Measurements from ENCODE around the gene SNCAIP.

Gene SNCAIP

DNA sequence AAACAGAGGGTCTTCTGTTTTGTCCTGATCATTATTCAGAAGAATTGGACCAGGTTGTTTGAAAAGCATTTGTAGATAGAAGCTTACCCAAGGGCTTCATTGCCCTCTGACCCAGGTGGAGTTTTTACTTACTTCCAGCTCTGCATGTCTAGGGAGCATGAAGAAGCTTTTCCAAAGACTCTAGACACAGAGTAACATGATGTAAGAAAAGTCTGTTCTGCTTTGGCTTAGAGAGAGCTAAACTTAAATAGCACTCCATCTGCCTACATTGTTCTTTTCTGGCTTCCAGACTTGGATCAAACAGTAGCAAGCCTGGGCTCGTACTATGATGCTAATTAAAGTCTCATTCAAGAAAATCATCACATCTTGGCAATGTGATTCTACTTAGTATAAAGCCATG, 112.1 kb downstream of the SNCAIP start:
- DNase-seq: no peak
- Histone ChIP-seq H3K4ac (ENCODE audit: low read depth, low read length) (no peak overlapping the region), H2BK15ac (replicated peaks; ENCODE audit: low read depth) (no peak overlapping the region), H3K56ac (ENCODE audit: low read length) (no peak overlapping the region), H2BK120ac (ENCODE audit: low read depth, low read length) (no peak overlapping the region), H4K8ac (ENCODE audit: low read depth, low read length) (no peak overlapping the region), H3K4me3 (ENCODE audit: low read length) (no peak overlapping the region), H3K23ac (ENCODE audit: low read length) (no peak overlapping the region), H3K79me2 (ENCODE audit: control insufficient read depth, insufficient read depth, low read length) (no peaks in the 10 kb centered on the region), H3K27me3 (ENCODE audit: insufficient read depth, low read length, poor library complexity) (no peaks in the 10 kb centered on the region), H3K79me1 (ENCODE audit: low read length) (no peaks in the 10 kb centered on the region), H3K36me3 (ENCODE audit: control insufficient read depth, insufficient read depth, low read length) (no peaks in the 10 kb centered on the region), H3K27ac (ENCODE audit: low read depth, low read length) (no peak overlapping the region), H3K9ac (ENCODE audit: low read length) (no peak overlapping the region), H3K4me1 (ENCODE audit: control insufficient read depth, low read depth, low read length) (no peaks in the 10 kb centered on the region), H3K4me2 (ENCODE audit: low read length) (no peak overlapping the region), H2AK5ac (ENCODE audit: low read length) (no peak overlapping the region), H4K5ac (ENCODE audit: low read length) (no peak overlapping the region), H3K18ac (ENCODE audit: low read length) (no peak overlapping the region), H2BK5ac (ENCODE audit: low read length) (no peak overlapping the region)
- WGBS (ENCODE audit: extremely low coverage, insufficient coverage, low lambda C conversion rate): no CpG with 5 or more reads among the region's 1 CpG

DNA sequence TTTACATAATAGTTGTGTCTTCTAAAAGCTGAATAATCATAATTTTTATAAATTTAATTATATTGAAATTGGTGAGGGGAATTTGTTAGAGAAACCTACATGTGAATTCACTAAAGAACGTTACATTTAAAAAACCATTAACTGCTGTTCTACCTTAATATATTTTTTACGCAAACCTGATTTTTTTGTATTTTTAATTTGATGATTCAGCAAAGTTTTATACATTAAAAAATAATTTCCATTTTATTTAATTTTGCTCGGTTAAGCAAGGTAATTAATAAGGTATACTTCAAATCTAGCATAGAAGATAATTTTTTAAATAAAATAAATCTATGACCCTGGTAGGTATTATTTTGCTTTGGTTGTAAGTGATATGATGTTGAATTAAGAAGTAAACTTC, 114.3 kb downstream of the SNCAIP start:
- Histone ChIP-seq H4K5ac (ENCODE audit: low read length) (no peak overlapping the region), H3K56ac (ENCODE audit: low read length) (no peak overlapping the region), H3K23ac (ENCODE audit: low read length) (no peak overlapping the region), H3K79me2 (ENCODE audit: control insufficient read depth, insufficient read depth, low read length) (no peaks in the 10 kb centered on the region), H2BK15ac (replicated peaks; ENCODE audit: low read depth) (no peak overlapping the region), H3K9ac (ENCODE audit: low read length) (no peak overlapping the region), H3K27me3 (ENCODE audit: insufficient read depth, low read length, poor library complexity) (no peaks in the 10 kb centered on the region), H3K4me2 (ENCODE audit: low read length) (no peak overlapping the region), H2AK5ac (ENCODE audit: low read length) (no peak overlapping the region), H3K4ac (ENCODE audit: low read depth, low read length) (no peak overlapping the region), H3K79me1 (ENCODE audit: low read length) (no peaks in the 10 kb centered on the region), H4K8ac (ENCODE audit: low read depth, low read length) (no peak overlapping the region), H3K4me3 (ENCODE audit: low read length) (no peak overlapping the region), H3K18ac (ENCODE audit: low read length) (no peak overlapping the region), H3K4me1 (ENCODE audit: control insufficient read depth, low read depth, low read length) (no peaks in the 10 kb centered on the region), H3K36me3 (ENCODE audit: control insufficient read depth, insufficient read depth, low read length) (no peaks in the 10 kb centered on the region), H2BK5ac (ENCODE audit: low read length) (no peak overlapping the region), H3K27ac (ENCODE audit: low read depth, low read length) (no peak overlapping the region), H2BK120ac (ENCODE audit: low read depth, low read length) (no peak overlapping the region)
- DNase-seq: no peak
- 100% methylated on average over 2 of the region's 3 CpGs for WGBS (ENCODE audit: extremely low coverage, insufficient coverage, low lambda C conversion rate)

DNA sequence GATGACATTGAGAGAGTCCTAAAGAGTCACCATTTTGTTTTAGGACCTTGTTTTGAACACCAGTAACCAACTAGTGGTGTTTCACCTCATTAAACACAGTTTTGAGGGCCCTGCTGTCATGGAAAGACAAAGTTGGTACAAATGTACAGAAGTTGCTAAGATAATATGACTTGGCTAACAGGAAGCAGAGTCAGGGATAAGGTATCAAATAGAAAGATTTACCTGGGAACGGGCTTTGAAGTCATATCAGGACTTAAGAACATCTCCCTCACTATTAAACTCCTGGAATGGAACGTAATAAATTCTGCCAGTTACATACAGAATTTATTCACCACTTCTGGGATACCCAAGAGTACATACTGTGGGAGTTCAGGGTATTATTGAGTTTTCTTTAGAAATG, 115.6 kb downstream of the SNCAIP start:
- Histone ChIP-seq H3K4me1 (ENCODE audit: control insufficient read depth, low read depth, low read length) (no peaks in the 10 kb centered on the region), H3K79me1 (ENCODE audit: low read length) (no peaks in the 10 kb centered on the region), H3K56ac (ENCODE audit: low read length) (no peak overlapping the region), H3K9ac (ENCODE audit: low read length) (no peak overlapping the region), H2BK5ac (ENCODE audit: low read length) (no peak overlapping the region), H2BK15ac (replicated peaks; ENCODE audit: low read depth) (no peak overlapping the region), H4K5ac (ENCODE audit: low read length) (no peak overlapping the region), H3K4me2 (ENCODE audit: low read length) (no peak overlapping the region), H3K27me3 (ENCODE audit: insufficient read depth, low read length, poor library complexity) (no peaks in the 10 kb centered on the region), H2AK5ac (ENCODE audit: low read length) (no peak overlapping the region), H3K79me2 (ENCODE audit: control insufficient read depth, insufficient read depth, low read length) (no peaks in the 10 kb centered on the region), H3K18ac (ENCODE audit: low read length) (no peak overlapping the region), H3K23ac (ENCODE audit: low read length) (no peak overlapping the region), H3K36me3 (ENCODE audit: control insufficient read depth, insufficient read depth, low read length) (no peaks in the 10 kb centered on the region), H3K4me3 (ENCODE audit: low read length) (no peak overlapping the region), H2BK120ac (ENCODE audit: low read depth, low read length) (no peak overlapping the region), H4K8ac (ENCODE audit: low read depth, low read length) (no peak overlapping the region), H3K4ac (ENCODE audit: low read depth, low read length) (no peak overlapping the region), H3K27ac (ENCODE audit: low read depth, low read length) (no peak overlapping the region)
- no peak for DNase-seq
- no CpG with 5 or more reads among the region's 2 CpGs for WGBS (ENCODE audit: extremely low coverage, insufficient coverage, low lambda C conversion rate)

DNA sequence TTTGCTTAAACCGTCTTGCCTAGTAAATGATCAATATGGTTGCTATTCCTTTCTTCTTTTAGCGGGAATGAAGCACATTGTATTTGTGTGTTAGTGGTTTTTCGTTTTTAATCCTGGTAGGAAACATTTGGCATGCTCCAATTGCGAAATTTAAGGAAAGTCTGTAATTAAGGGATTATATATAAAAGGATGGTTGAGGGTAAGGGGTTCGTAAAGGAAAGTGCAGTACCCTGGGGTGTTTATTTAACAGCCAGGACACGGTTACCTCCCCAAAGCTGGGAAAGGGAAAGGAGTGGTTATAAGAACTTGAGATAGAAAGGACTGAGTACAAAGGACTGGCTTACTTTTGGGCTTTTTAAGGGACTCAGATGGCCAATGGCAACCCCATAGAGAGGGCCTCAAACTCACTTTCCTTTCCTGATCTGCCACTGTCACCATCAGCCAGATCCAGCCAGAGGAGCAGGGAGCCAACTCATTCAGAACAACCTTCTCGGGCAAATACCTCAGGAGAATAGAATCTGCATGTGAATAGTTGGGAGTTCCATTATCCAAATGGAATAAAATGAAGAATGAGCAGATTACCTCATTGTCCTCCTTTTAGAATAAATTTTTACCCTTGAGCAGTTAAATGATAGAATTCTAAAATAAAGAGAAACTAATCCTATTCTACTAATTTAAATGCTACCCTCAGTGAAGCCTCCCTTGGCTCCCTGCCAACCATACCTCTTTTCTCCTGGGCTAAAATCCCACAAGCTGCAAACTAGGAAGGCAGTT, 117.7 kb downstream of the SNCAIP start:
- Histone ChIP-seq H3K79me1 (ENCODE audit: low read length) (no peaks in the 10 kb centered on the region), H3K4me1 (ENCODE audit: control insufficient read depth, low read depth, low read length) (no peaks in the 10 kb centered on the region), H3K4me2 (ENCODE audit: low read length) (no peak overlapping the region), H2BK5ac (ENCODE audit: low read length) (no peak overlapping the region), H3K4me3 (ENCODE audit: low read length) (no peak overlapping the region), H2BK15ac (replicated peaks; ENCODE audit: low read depth) (no peak overlapping the region), H3K23ac (ENCODE audit: low read length) (no peak overlapping the region), H4K8ac (ENCODE audit: low read depth, low read length) (no peak overlapping the region), H3K18ac (ENCODE audit: low read length) (no peak overlapping the region), H4K5ac (ENCODE audit: low read length) (no peak overlapping the region), H3K36me3 (ENCODE audit: control insufficient read depth, insufficient read depth, low read length) (no peaks in the 10 kb centered on the region), H2AK5ac (ENCODE audit: low read length) (no peak overlapping the region), H3K56ac (ENCODE audit: low read length) (no peak overlapping the region), H3K79me2 (ENCODE audit: control insufficient read depth, insufficient read depth, low read length) (no peaks in the 10 kb centered on the region), H3K27me3 (ENCODE audit: insufficient read depth, low read length, poor library complexity) (no peaks in the 10 kb centered on the region), H2BK120ac (ENCODE audit: low read depth, low read length) (no peak overlapping the region), H3K27ac (ENCODE audit: low read depth, low read length) (no peak overlapping the region), H3K9ac (ENCODE audit: low read length) (no peak overlapping the region), H3K4ac (ENCODE audit: low read depth, low read length) (no peak overlapping the region)
- WGBS (ENCODE audit: extremely low coverage, insufficient coverage, low lambda C conversion rate): 100% methylated on average over 3 of the region's 7 CpGs
- DNase-seq: peak; percentile 67

DNA sequence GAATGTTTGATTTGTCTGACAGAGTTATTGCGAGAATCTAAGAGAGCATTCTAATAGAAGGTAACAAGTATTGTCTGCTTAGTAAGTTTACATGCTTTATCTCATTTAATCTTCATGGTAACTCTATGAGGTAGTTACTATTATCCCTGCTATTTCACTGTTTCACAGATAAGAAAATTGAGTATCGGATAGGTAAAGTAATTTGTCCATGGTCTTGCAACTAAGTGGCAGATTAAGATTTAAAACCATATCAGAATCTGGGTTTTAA, 118.2 kb downstream of the SNCAIP start:
- Histone ChIP-seq H2BK5ac (ENCODE audit: low read length) (no peak overlapping the region), H3K9ac (ENCODE audit: low read length) (no peak overlapping the region)
- WGBS (ENCODE audit: extremely low coverage, insufficient coverage, low lambda C conversion rate): no CpG with 5 or more reads among the region's 2 CpGs

DNA sequence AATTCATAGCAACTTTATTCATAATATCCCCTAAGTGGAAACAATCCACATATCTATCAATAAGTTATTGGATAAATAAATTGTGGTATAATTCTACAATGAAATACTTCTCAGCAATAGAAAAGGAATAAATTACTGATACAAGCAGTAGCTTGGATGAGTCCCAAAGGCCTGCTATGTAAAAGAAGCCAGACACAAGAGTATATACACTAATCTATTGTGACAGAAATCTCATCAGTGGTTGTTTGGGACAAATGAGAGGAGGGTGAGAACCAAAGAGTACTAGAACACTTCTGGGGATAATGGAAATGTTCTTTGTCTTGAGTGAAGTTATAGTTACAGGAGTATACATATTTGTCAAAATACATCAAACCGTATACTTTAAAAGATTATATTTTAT, 119.3 kb downstream of the SNCAIP start:
- Histone ChIP-seq H3K18ac (ENCODE audit: low read length) (no peak overlapping the region), H4K8ac (ENCODE audit: low read depth, low read length) (no peak overlapping the region), H2BK5ac (ENCODE audit: low read length) (no peak overlapping the region), H3K4ac (ENCODE audit: low read depth, low read length) (no peak overlapping the region), H4K5ac (ENCODE audit: low read length) (no peak overlapping the region), H3K36me3 (ENCODE audit: control insufficient read depth, insufficient read depth, low read length) (no peaks in the 10 kb centered on the region), H2BK120ac (ENCODE audit: low read depth, low read length) (no peak overlapping the region), H3K9ac (ENCODE audit: low read length) (no peak overlapping the region), H2AK5ac (ENCODE audit: low read length) (no peak overlapping the region), H3K79me2 (ENCODE audit: control insufficient read depth, insufficient read depth, low read length) (no peaks in the 10 kb centered on the region), H3K23ac (ENCODE audit: low read length) (no peak overlapping the region), H3K27me3 (ENCODE audit: insufficient read depth, low read length, poor library complexity) (no peaks in the 10 kb centered on the region), H3K27ac (ENCODE audit: low read depth, low read length) (no peak overlapping the region), H2BK15ac (replicated peaks; ENCODE audit: low read depth) (no peak overlapping the region), H3K4me2 (ENCODE audit: low read length) (no peak overlapping the region), H3K79me1 (ENCODE audit: low read length) (no peaks in the 10 kb centered on the region), H3K4me1 (ENCODE audit: control insufficient read depth, low read depth, low read length) (no peaks in the 10 kb centered on the region), H3K56ac (ENCODE audit: low read length) (no peak overlapping the region), H3K4me3 (ENCODE audit: low read length) (no peak overlapping the region)
- WGBS (ENCODE audit: extremely low coverage, insufficient coverage, low lambda C conversion rate): no CpG with 5 or more reads among the region's 1 CpG
- no peak for DNase-seq

More for the DNA sequence above, 118.2 kb downstream of the SNCAIP start:
- Histone ChIP-seq H3K4me1 (ENCODE audit: control insufficient read depth, low read depth, low read length) (no peaks in the 10 kb centered on the region), H3K4me3 (ENCODE audit: low read length) (no peak overlapping the region), H4K8ac (ENCODE audit: low read depth, low read length) (no peak overlapping the region), H3K18ac (ENCODE audit: low read length) (no peak overlapping the region), H3K27me3 (ENCODE audit: insufficient read depth, low read length, poor library complexity) (no peaks in the 10 kb centered on the region), H2BK15ac (replicated peaks; ENCODE audit: low read depth) (no peak overlapping the region), H3K27ac (ENCODE audit: low read depth, low read length) (no peak overlapping the region), H3K79me2 (ENCODE audit: control insufficient read depth, insufficient read depth, low read length) (no peaks in the 10 kb centered on the region), H3K36me3 (ENCODE audit: control insufficient read depth, insufficient read depth, low read length) (no peaks in the 10 kb centered on the region), H4K5ac (ENCODE audit: low read length) (no peak overlapping the region), H3K79me1 (ENCODE audit: low read length) (no peaks in the 10 kb centered on the region), H3K23ac (ENCODE audit: low read length) (no peak overlapping the region), H2AK5ac (ENCODE audit: low read length) (no peak overlapping the region), H3K56ac (ENCODE audit: low read length) (no peak overlapping the region), H3K4ac (ENCODE audit: low read depth, low read length) (no peak overlapping the region), H2BK120ac (ENCODE audit: low read depth, low read length) (no peak overlapping the region), H3K4me2 (ENCODE audit: low read length) (no peak overlapping the region)
- DNase-seq: peak; percentile 25

Data from mesendoderm (in vitro differentiated cells).